CD4-positive, alpha-beta T cell (primary cell): ENCODE results near the gene NPPB. TPM values are rescaled to one million over a fixed set of nuclear protein-coding genes. Genes with fewer than 3 reads are reported as not detected.

Source experiments
- ATAC-seq: fragments of 200-7000 bp; cut with Tn5 transposase; one replicate; pipeline ENCODE4 v1.10.0; 2022; ENCODE audit warnings: mild to moderate bottlenecking; ENCODE audit not compliant: poor library complexity
- CTCF ChIA-PET: fragments of 350-600 bp; sonication (Branson Sonifier 250); formaldehyde crosslinking; loops from one replicate; lab custom pipeline; 2021; ENCODE audit warnings: antibody characterized with exemption, inconsistent platforms; lab: Charles Lee
- POLR2A ChIA-PET: fragments of 350-600 bp; sonication (Branson Sonifier 250); formaldehyde crosslinking; loops from one replicate; lab custom pipeline; 2021; ENCODE audit warnings: antibody characterized with exemption, inconsistent platforms; lab: Charles Lee
- DNase-seq, 14 experiments: peaks; one replicate each; pipeline ENCODE4 v3.0.0-alpha.2; 2013 to 2020; ENCODE audit warnings: mixed read lengths in 2 of 14
- H3K27ac ChIP-seq, 2 donors: one replicate each; pipeline versions ENCODE4 v1.5.1 to v1.7.0; 2013; ENCODE audit warnings: low read length in 2 of 2, low read depth in 1 of 2, mild to moderate bottlenecking in 1 of 2
- H3K27me3 ChIP-seq, 2 experiments: 1 replicate in 1 of 2; 2 replicates in 1 of 2; pipeline versions ENCODE4 v1.6.1 to v1.7.0; 2013; ENCODE audit warnings: low read length in 2 of 2, control low read depth in 1 of 2, mild to moderate bottlenecking in 1 of 2, moderate library complexity in 1 of 2; ENCODE audit not compliant: insufficient read depth in 2 of 2, control insufficient read depth in 1 of 2
- H3K36me3 ChIP-seq: one replicate; pipeline ENCODE4 v1.6.1; 2013; ENCODE audit warnings: low read length, control low read depth; ENCODE audit not compliant: insufficient read depth
- H3K4me1 ChIP-seq: one replicate; pipeline ENCODE4 v1.6.1; 2013; ENCODE audit warnings: low read length, control low read depth; ENCODE audit not compliant: insufficient read depth
- H3K4me3 ChIP-seq: one replicate; pipeline ENCODE4 v1.5.1; 2013; ENCODE audit warnings: mild to moderate bottlenecking, low read length, moderate library complexity
- H3K9me3 ChIP-seq, 2 experiments: 1 replicate in 1 of 2; 2 replicates in 1 of 2; pipeline versions ENCODE4 v1.6.1 to v1.7.0; 2013; ENCODE audit warnings: low read length in 2 of 2, mild to moderate bottlenecking in 2 of 2, control low read depth in 1 of 2, moderate library complexity in 1 of 2; ENCODE audit not compliant: control insufficient read depth in 1 of 2, insufficient read depth in 1 of 2
- H3K27ac Mint-ChIP-seq: one replicate; pipeline ENCODE4 v1.8.0; 2020; ENCODE audit warnings: mixed read lengths
- H3K27me3 Mint-ChIP-seq: one replicate; pipeline ENCODE4 v1.8.0; 2021; ENCODE audit warnings: mixed read lengths
- H3K36me3 Mint-ChIP-seq: one replicate; pipeline ENCODE4 v1.8.0; 2021; ENCODE audit warnings: low read depth, mixed read lengths
- H3K4me1 Mint-ChIP-seq: one replicate; pipeline ENCODE4 v1.8.0; 2021; ENCODE audit warnings: low read depth, mixed read lengths
- H3K4me3 Mint-ChIP-seq: one replicate; pipeline ENCODE4 v1.8.0; 2020; ENCODE audit warnings: mild to moderate bottlenecking, mixed read lengths
- H3K9me3 Mint-ChIP-seq: one replicate; pipeline ENCODE4 v1.8.0; 2020; ENCODE audit warnings: mixed read lengths
- intact Hi-C, 2 experiments: fragments of 100-400 bp; cut with DNase I in 1 of 2; cut with micrococcal nuclease in 1 of 2; formaldehyde crosslinking; loops; one replicate each; pipeline versions ENCODE4 v1.15.1 to v1.9.0; 2023 to 2025; cut with DNase I, micrococcal nuclease
- total RNA-seq, 174 experiments: library from RNA in 2 of 174; stranded (reverse) in 2 of 174; gene quantifications; one replicate each; pipeline ENCODE4 v1.2.3 and lab custom pipeline; 2021 to 2026
- TF ChIP-seq, protein P1 (sequence below): fragments of 200-600 bp; IDR thresholded peaks from one replicate; pipeline ENCODE4 v1.8.0; 2022; ENCODE audit warnings: antibody characterized with exemption, mild to moderate bottlenecking

Gene NPPB
- total RNA-seq, 2 experiments from 2014 or later = not detected

- H3K27me3 Mint-ChIP-seq = no peaks in the 10 kb centered on the region
- Histone ChIP-seq H3K27me3 (no peaks in the 10 kb centered on the region), H3K4me3 (no peak overlapping the region), H3K4me1 (no peaks in the 10 kb centered on the region), H3K9me3 (no peaks in the 10 kb centered on the region), H3K27ac (no peak overlapping the region), H3K36me3 (peaks cover 53% of the 10 kb centered on the region)
- no peak overlapping the region for H3K4me3 Mint-ChIP-seq
- no peak overlapping the region for H3K27ac Mint-ChIP-seq
- CTCF ChIA-PET = no interaction called here
- no peak for ATAC-seq
- H3K36me3 Mint-ChIP-seq = peaks cover 70% of the 10 kb centered on the region
- DNase-seq = no peak
- intact Hi-C loops = no loop called here
- POLR2A ChIA-PET = no interaction called here
- TF ChIP-seq, protein P1, sequence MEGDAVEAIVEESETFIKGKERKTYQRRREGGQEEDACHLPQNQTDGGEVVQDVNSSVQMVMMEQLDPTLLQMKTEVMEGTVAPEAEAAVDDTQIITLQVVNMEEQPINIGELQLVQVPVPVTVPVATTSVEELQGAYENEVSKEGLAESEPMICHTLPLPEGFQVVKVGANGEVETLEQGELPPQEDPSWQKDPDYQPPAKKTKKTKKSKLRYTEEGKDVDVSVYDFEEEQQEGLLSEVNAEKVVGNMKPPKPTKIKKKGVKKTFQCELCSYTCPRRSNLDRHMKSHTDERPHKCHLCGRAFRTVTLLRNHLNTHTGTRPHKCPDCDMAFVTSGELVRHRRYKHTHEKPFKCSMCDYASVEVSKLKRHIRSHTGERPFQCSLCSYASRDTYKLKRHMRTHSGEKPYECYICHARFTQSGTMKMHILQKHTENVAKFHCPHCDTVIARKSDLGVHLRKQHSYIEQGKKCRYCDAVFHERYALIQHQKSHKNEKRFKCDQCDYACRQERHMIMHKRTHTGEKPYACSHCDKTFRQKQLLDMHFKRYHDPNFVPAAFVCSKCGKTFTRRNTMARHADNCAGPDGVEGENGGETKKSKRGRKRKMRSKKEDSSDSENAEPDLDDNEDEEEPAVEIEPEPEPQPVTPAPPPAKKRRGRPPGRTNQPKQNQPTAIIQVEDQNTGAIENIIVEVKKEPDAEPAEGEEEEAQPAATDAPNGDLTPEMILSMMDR = no peak
- no peaks in the 10 kb centered on the region for H3K4me1 Mint-ChIP-seq
- H3K9me3 Mint-ChIP-seq = no peaks in the 10 kb centered on the region
Observed at GRCh38 chr1:11823366-11824137, 35.2 kb downstream of the NPPB start.

- Mint-ChIP-seq H3K4me1 (no peaks in the 10 kb centered on the region), H3K9me3 (no peaks in the 10 kb centered on the region), H3K27me3 (no peaks in the 10 kb centered on the region), H3K27ac (no peak overlapping the region), H3K4me3 (no peak overlapping the region), H3K36me3 (peaks cover 72% of the 10 kb centered on the region)
- no peaks in the 10 kb centered on the region for H3K27me3 ChIP-seq
- no peak for DNase-seq
- no peak overlapping the region for H3K27ac ChIP-seq
- no peak overlapping the region for H3K4me3 ChIP-seq
- TF ChIP-seq, protein P1 = no peak
- ChIA-PET CTCF (no interaction called here), POLR2A (interaction anchor here (0.7 kb wide), 1 partner anchor 188 kb away, joined by 3 read pairs; no protein-coding TSS in a partner anchor)
- ATAC-seq = no peak
- intact Hi-C loops = no loop called here
- H3K36me3 ChIP-seq = peaks cover 48% of the 10 kb centered on the region
- no peaks in the 10 kb centered on the region for H3K4me1 ChIP-seq
- no peaks in the 10 kb centered on the region for H3K9me3 ChIP-seq
Observed at GRCh38 chr1:11822091-11822490, 36.7 kb downstream of the NPPB start.

GRCh38 chr1:11817192-11817591, 41.6 kb downstream of the NPPB start:
- TF ChIP-seq, protein P1 = no peak
- peaks cover 71% of the 10 kb centered on the region for H3K36me3 Mint-ChIP-seq
- no peak overlapping the region for H3K27ac Mint-ChIP-seq
- Histone ChIP-seq H3K36me3 (peaks cover 49% of the 10 kb centered on the region), H3K27me3 (no peaks in the 10 kb centered on the region), H3K4me3 (no peak overlapping the region), H3K4me1 (no peaks in the 10 kb centered on the region), H3K27ac (no peak overlapping the region), H3K9me3 (no peaks in the 10 kb centered on the region)
- no peaks in the 10 kb centered on the region for H3K4me1 Mint-ChIP-seq
- no peak for ATAC-seq
- intact Hi-C loops = no loop called here
- no peaks in the 10 kb centered on the region for H3K27me3 Mint-ChIP-seq
- DNase-seq = no peak
- no peak overlapping the region for H3K4me3 Mint-ChIP-seq
- no peaks in the 10 kb centered on the region for H3K9me3 Mint-ChIP-seq
- ChIA-PET POLR2A (no interaction called here), CTCF (no interaction called here)
